Erythroblast (primary cell): ENCODE results near the gene PLAAT2.
"Not testable (repeated sequence)": the region's sequence is repeated elsewhere in the genome, so short reads cannot be mapped to it uniquely, and the experiment has no call there.

Source experiments
- DNase-seq, 2 experiments: peaks; one replicate each; lab custom pipeline; 2025; lab: John Stamatoyannopoulos, UW
- GATA1 ChIP-seq: IDR thresholded peaks from 2 replicates; pipeline ENCODE4 v1.6.1; 2011; ENCODE audit warnings: low read depth, mild to moderate bottlenecking, control low read depth, low read length, moderate library complexity
- POLR2A ChIP-seq: IDR thresholded peaks from 2 replicates; pipeline ENCODE4 v1.6.1; 2011; ENCODE audit warnings: mild to moderate bottlenecking, low read length

PLAAT2 gene

DNA sequence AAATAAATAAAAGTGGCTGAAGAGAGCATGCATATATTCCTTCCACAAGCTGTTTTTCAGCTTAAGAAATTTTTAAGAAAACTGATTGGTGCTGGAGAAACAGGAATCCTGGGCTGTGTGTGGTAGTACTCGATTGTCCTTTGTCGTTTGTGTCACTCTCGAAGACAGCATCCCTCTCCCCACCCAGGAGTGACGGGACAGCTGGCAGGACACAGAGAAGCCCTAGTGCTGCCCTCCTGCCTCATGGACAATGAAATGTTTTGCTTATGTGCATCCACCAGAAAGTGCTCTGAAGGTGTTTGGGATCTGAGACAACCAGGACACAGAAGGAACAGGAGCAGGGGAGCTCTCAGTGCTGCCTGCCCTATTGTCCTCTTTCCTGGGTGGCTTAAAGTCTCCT, 13.8 kb downstream of the PLAAT2 start:
- no peak for TF ChIP-seq GATA1
- no peak for DNase-seq

DNA sequence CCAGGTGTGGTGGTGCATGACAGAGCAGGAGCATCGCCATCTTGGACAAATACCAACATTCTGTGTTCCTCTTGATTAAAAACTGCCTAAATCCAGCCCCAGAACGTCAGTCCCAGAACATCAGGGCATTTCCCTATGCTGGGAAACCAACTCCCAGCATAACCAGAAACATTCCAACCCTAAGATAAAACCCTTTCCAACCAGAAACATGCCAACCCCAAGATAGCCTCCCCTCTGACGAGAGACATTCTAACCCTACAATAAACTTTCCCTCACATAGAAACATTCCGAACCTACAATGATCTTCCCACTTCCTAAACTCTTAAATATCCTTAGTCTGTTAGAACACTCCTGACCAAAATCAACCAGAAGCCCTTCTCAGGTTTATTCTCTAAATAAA, 15.0 kb downstream of the PLAAT2 start:
- no peak for TF ChIP-seq GATA1
- no peak for DNase-seq

DNA sequence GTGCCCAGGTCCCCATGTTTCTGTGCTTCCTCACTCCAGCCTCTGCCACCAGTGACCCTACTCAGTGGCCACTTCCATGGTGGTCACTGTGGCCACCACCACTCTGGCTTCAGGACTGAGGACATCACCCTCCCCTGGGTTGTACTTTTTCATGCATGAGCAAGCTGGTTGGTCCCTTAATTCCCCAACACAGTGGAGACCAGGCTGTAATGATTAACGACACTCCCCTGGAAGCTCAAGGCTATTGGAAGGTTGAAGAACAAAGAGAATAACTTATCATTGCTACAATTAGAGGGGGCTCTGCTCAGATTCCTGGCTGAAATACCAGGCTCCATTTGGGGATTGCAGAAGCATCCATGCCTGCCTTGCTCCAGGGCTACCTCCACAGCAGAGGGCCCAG, 16.1 kb downstream of the PLAAT2 start:
- no peak for DNase-seq
- TF ChIP-seq GATA1 (no peak), POLR2A (no peak)

DNA sequence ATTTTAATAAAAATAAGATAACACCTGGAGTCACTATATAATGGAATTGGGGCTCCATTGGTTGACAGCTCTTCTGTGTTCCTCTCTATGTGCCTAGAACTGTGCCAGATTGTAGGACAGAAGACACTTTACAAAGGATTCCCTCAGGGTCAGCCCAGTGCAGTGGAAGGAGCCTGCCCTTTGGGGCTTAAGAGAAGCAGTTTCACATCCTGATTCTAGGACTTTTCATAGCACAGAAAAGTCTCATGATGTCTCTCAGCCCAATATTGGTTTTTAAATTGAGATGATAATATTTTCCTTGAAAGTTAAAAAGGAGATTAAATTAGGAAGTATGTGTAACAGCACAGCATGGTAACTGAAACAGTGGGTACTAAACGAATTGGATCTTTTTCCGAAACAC, 19.5 kb downstream of the PLAAT2 start:
- DNase-seq = no peak
- TF ChIP-seq POLR2A (no peak), GATA1 (no peak)

DNA sequence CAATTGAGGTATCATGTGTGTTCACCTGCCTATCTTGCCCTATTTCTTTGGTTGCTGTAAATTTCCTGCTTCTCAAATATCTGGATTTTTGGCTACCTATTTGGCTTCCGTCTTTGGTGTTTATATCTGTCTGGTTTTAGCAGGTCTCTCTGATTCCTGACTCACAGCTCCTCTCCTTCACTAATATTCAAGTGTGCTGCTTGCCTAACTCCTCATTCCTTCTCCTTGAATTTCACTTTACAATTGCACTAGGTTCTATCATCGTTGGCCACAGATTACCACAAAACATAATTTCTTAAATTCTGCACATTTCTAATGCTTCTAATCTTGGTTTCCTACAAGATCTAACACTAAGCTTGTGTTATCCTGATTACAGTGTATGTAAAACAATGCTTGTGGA, 20.7 kb downstream of the PLAAT2 start:
- DNase-seq = not testable (repeated sequence)

DNA sequence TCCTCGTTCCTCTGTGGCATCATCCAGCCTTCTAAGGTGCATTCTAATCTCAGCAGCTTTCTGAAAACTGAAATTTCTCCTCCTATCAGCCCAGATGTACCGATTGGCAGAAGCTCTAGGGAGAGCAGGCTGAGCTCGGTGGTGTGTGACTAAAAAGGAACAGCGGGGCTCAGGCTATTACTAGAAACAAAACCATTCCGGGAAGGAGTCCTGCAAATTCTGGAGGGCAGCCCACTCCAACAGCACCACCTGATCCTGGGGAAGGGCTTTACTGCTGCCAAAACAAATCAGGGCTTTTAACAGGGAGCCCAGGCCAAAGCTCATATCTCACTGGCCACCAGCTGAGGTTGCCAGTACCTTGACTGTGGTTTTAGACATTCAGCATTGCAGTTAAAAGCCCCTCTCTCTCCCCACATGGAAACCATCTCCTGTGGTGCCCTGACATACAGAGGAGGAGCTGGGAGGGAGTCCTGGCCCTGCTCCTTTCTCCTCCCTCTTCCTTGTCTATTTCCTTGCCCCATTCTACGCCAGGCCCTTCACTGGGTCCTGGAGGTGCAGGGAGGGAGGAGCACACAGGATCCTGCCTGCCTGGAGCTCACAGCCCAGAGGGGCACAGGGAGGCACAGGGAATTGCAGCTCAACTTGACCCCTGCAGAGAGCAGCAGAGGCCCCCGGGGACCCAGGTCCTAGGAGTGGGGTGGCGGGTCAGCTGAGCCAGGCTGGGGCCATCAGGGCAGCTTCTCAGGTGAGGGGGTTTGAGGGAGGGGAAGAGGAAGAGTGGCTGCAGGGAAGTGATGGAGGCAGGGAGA, 25.7 kb downstream of the PLAAT2 start:
- no peak for TF ChIP-seq GATA1
- no peak for TF ChIP-seq POLR2A
- no peak for DNase-seq

DNA sequence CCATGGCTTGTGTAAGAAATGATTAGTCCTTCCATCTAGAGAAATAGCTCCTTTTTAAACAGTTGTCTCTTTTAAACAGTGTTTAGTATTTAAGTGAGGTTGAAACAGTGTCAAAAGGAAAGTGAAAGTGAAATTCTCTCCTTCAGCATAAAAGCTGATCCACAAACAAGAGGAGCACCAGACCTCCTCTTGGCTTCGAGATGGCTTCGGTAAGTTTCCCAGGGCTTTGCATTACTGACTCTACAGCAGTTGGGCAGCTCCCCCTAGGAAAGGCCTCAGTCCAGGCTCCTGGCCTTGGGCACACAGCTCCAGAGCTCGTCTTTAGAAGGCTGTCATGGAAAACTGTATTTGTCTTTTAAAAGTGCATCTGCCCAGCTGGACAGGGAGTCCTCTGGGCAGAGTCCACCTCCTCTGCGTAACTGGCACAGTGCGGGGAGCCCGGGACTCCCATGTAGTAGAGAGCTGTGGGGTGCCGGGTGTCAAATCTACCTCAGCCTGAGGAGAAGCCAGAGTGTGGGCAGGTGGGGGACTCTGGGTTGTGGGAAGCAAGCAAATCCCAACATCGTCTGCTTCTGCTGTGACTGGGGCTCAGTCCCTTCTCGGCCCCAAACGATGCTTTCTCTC, 26.4 kb downstream of the PLAAT2 start, which contains the start of gene PLAAT4:
TSS of gene PLAAT4 (plus strand) at position 140 of the 624 bp plus-strand sequence. CDS start at position 201, 61 bp downstream.
- TF ChIP-seq GATA1 (no peak), POLR2A (no peak)
- DNase-seq = peak; percentile 33 to 60

GRCh38 chr11:63535734-63536133, 27.4 kb downstream of the PLAAT2 start:
- no peak for DNase-seq
- TF ChIP-seq GATA1 (no peak), POLR2A (no peak)

DNA sequence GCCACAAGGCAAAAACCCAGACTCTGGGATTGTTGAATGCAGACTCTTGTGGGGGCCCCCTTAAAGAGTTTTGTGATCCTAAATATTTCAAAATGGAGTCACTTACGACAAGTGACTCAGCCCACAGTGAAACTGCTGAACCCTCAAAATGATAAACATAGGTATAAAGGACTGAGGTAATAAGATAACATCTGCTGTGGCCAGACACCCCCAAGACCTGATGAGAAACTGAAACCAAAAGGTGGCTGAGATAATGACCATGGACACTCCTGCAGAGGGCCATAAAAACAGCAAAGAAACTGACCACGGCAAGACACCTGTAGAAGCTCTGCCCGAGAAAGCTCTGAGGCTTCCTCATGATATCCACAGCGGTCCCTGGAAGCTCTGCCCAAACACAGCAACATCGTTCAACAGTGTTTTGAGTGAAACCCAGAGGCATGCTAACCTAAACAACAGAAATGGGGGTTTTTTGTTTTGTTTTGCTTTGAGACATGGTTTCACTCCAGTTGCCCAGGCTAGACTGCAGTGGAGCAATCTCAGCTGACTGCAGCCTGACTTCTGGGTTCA, 28.2 kb downstream of the PLAAT2 start:
- no peak for DNase-seq
- no peak for TF ChIP-seq GATA1
- TF ChIP-seq POLR2A = no peak

GRCh38 chr11:63534076-63534475, 29.1 kb downstream of the PLAAT2 start:
- DNase-seq = no peak
- TF ChIP-seq POLR2A (no peak), GATA1 (no peak)

DNA sequence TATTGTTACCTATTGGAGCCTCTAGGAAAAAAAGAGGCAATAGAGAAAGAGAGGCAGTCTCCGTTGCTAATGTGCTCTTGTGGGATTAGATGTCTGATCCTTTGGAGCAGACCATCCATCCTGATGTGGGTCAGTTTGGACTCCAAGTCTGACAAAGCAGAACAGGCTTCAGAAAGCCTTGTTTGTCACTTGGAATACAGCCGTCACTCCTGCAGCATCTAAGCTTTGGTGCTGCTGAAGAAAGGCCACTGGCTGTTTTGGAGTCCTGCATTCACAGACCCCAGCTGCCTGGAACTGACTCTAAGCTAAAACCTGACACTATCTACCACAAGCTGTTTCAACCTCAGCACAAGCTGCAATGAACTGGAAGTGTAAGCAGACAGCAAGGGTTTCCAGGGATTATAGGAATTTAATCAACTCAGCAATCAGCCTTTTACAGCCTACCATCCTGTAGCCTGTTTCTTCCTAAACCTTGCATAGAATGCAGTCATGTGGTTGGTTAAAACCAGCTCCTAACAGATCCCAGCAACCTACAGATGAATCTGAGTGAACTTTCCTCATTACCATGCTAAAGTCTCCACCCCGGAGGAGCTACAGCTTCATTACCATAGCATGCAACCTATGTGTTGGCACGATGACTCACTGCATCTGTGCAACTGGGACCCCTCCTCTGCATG, 30.2 kb downstream of the PLAAT2 start:
- TF ChIP-seq GATA1 (no peak), POLR2A (no peak)
- DNase-seq = no peak

GRCh38 chr11:63532117-63532516, 31.1 kb downstream of the PLAAT2 start:
- TF ChIP-seq GATA1 (no peak), POLR2A (no peak)
- DNase-seq = no peak

GRCh38 chr11:63531074-63531792, 31.9 kb downstream of the PLAAT2 start:
- DNase-seq = not testable (repeated sequence)

GRCh38 chr11:63530021-63530420, 33.2 kb downstream of the PLAAT2 start:
- TF ChIP-seq POLR2A (no peak), GATA1 (no peak)
- no peak for DNase-seq

DNA sequence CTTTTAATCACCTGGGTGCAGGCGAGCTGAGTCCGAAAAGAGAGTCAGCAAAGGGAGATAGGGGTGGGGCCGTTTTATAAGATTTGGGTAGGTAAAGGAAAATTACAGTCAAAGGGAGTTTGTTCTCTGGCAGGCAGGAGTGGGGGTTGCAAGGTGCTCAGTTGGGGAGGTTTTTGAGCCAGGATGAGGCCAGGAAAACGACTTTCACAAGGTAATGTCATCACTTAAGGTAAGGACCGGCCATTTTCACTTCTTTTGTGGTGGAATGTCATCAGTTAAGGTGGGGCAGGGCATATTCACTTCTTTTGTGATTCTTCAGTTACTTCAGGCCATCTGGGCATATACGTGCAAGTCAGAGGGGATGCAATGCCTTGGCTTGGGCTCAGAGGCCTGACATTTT, 33.8 kb downstream of the PLAAT2 start:
- DNase-seq = not testable (repeated sequence)

- DNase-seq = not testable (repeated sequence)
Observed at GRCh38 chr11:63528729-63529278, 34.4 kb downstream of the PLAAT2 start.

- DNase-seq = not testable (repeated sequence)
Observed at GRCh38 chr11:63528156-63528555, 35.0 kb downstream of the PLAAT2 start.
